HuH-7 (cell line): Measurements from ENCODE around the gene GABRR3.
A peak's percentile ranks its signal among the peaks of the same experiment; 100 is the strongest.

Experiments used
- DNase-seq: peaks from one replicate; pipeline ENCODE4 v3.0.0; 2011; ENCODE audit warnings: low spot score

Gene GABRR3

DNA sequence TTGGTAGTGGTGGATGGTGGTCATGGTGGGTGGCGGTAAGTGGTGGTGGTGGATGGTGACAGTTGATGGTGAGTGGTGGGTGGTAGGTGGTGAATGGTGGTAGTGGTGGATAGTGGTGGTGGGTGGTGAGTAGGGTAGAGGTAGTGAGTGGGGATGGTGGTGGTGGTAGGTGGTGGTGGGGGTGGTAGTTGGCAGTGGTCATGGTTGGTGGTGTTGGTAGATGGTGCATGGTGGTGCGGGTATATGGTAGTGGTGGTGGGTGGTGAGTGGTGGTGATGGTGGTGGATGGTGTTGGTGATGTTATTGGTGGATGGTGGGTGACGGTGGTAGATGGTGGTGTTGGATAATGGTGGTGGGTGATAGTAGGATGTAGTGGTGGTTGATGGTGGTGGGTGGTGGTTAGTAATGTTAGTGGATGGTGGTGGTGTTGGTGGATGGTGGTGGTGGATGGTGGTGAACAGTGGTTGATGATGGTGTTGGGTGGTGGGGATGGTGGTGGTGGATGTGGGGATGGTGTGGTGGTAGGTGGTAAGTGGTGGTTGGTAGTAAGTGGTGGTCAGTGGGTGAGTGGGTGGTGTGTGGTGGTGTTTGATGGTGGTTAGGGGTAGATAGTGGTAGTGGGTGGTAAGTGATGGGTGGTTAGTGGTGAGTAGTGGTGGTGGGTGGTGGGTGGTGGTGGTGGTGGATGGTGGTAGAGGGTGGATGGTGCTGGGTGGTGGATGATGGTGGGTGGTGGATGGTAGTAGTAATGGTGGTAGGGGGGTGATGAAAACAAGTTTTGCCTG lies 46.1 kb downstream of the GABRR3 start:
- no peak for DNase-seq

DNA sequence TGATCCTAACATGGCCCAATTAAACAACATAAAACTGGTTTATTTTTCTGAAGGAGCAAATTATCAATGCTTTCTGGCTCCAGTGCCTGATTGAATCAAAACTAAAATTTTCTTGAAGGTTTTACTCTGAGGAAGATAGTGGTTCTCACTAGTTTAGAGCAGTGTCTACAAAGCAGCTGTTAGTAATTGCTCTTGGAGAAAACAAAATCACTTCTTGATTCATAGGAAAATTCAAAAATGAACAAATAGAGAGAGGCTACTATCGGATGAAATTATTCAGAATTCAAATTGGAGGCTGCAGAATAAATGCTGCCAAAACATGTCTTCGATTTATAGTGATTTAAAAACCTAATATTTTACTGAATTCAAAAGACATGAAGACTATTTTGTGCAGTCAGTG lies 47.8 kb downstream of the GABRR3 start:
- DNase-seq: no peak

DNA sequence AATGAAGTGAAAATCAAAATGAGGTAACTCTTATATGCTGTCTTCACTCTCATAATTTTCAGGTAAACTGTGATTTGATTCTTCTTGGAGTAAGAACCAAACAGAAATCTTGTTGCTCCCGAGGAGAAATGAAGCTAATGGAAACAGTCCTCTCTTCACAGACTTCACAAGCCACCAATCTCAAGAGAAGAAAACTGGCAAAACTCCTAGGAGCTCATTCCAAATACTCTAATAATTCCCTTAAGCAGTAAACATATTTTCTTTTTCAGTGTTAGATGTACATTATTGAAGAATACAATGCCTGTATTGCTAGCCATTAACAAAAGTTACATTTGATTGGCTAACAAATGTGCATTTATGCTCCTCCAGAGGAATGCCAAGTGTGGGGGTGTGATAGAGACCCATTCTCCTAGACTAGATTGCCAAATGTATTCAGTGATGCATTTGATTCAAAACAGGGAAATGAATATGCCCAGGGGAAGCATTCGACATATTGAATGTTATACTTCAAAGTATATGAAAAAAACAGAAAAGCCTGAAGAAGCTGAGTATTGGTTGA lies 51.1 kb downstream of the GABRR3 start:
- no peak for DNase-seq

DNA sequence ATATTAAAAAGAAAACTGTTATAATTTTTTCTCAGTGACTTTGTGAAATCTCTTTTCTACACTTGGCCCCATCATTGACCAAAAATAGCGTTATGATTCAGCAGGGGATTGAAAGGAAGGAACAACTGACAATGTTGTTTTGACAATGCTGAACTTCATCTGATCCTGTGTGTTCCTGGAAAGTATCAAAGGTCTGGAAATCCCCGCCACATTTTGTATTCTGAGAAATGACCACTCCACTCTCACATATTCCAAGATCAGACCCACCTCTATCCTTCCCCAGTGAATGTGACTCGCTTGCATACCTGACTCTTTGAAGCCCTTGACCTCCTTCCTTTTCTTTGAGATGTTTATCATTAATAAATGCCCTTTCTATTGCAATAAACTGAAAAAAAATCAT lies 53.2 kb downstream of the GABRR3 start:
- no peak for DNase-seq

DNA sequence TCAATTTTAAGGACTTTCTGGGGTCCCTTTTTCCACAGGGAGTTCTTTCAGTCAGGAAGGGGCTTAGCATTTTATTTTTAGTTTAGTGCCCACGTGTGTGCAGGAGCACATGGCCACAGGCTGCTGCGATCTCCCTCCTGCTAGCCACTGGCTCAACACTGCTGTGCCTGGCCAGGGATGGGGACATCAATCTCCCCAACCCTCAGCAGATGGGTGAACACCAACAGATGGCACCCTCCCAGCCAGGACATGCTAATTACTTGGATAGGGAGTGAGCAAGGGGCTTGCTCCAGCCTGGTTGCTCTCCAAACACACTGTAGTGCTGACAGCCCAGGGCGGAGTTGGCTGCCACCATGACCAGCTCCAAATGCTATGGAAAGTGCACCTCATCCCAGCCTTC lies 55.5 kb downstream of the GABRR3 start:
- DNase-seq: no peak

DNA sequence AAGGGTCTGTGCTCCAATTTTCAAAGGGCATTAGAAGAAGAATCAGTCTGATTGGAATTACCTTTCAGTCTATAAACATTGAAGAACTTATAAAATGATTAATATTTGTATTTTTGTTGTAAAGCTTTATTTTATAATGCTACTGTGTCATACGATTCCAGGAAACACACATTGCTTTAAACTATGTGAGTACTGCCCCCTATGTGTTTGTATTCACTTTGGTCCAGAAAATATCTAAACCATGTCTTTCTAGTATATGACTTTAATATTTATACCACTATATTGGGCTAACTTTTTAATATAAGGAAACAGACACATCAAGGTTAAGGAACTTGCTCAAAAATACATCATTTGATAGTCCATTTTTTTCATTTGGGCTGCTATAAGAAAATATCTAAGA lies 59.6 kb downstream of the GABRR3 start:
- DNase-seq: no peak

DNA sequence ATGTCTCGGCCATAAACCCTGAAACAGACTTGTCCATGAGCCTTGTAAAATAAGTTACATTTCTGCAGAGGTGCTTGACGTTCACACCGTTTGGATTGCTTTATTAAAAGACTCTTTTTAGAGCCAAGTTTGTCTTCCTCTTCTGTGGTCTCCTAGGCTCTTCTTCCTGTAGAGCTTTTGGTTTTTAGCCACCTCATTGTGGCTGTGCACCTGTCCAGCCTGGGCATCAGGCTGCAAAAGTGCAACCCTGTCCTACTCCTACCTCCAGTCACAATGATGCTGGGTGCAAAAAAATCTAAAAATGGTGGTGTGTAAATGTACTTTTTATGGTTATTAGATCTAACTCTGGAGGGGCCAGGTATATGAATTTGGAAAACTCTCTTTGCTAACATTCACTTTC lies 60.1 kb downstream of the GABRR3 start:
- DNase-seq: no peak

DNA sequence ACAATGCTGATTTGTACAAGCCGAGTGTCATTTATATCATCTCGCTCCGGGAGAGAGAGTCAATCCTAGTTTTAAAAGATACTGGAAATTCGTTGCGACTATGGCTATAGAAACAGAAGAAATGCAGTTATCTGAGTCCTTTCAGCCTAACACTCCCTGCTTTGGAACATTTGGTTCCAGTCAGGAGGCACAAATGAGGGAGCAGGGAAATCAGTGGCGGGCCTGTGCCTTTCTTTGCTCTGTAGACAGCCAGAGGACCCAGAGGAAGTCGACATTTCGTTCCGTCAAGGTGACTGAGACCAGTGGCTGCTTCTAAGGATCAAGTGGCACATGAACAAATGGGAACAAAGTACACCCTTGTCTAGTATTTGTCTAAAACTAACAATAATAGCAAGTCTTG lies 62.1 kb downstream of the GABRR3 start:
- no peak for DNase-seq

DNA sequence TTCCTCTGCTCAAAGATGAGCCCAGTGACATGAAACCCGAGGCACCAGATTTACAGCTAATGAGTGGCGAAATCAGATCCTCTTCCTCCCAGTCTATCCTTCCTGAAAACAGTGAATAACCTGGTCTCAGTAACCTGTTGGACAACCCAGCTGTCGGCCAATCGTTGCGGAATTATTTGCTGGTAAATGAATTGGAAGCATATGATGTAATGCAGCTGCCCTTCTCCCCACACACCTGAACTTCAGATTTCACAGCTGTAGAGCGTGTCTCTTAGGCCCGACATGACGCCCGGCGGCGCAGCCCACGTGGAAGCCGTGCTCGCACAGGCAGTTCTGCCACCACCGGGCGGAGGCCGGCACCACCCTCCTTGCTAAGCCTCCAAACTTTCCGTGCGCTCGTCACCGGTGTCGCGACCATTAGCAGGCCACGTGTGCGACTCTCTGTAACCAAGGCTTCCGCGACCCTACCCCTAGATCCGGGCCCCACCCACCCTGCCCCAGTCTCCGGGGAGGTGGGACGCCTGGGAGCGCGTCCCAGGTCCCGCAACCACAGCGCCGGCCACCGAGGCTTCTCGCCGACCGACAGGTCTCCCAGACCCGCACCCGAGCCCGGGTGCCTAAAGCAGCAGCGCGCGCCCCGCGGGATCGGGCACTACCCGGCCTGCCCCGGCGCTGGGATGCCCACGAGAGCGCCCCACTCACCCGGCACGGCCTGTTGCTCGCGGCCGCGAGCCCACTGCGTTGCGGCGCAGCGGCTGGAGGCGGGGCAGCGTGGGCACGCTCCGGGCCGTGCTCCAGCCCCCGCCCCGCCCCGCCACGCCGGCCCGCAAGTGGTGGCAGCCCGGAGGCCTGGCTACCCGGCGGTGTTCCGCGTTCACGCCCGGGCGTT lies 63.2 kb downstream of the GABRR3 start, which contains the start of gene RIOX2:
RIOX2 (minus strand) TSS at position 753 of the 889 bp plus-strand sequence. CDS start 4,838 bp downstream, outside the sequence.
- DNase-seq: peak; percentile 80

DNA sequence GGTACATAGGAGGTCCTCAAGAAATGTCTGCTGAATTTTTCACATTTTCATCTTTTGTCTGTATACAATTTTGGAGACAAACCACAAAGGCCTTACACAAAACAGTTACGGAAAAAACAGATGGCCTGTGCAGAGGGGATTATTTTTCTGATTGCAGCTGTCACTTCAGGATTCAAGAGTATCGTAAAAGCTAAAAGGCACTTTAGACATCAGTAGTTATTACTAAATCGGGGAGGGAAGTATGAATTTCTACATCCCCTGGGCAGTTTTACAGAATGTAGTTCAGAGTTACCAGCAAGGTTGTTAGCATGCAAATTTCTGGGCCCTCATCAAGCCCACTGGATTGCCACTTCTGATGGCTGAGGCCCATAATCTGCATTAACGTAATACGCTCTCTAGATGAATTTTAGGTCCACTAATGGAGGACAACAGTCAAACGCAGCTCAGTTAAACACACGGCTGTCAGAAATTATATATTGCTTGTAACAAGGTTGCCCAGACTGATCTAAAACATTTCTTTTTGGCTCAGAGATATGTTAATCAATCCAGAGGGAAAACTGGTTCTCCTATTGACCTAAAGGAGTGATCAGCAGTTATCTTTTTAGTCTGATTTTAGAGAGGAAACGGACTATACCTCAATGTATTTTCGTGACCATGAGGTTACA lies 64.0 kb downstream of the GABRR3 start:
- DNase-seq: no peak

DNA sequence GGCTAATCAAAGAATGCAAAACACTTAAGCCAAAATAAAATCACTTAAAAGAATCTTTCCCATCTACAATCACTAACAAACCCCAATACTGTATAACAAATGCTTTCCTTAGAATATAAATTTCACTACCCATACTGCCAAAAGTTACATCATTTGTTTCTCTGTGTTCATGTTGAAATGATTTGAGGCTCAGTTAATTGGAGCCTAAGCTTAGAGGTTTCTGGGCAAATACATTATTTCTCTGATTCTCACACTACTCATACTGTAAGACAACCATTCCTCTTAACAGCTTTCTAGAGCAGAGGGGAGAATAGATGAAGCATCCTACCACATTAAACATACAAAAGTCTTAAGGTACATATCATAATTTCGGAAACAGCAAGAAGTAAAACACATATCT lies 65.0 kb downstream of the GABRR3 start:
- no peak for DNase-seq

DNA sequence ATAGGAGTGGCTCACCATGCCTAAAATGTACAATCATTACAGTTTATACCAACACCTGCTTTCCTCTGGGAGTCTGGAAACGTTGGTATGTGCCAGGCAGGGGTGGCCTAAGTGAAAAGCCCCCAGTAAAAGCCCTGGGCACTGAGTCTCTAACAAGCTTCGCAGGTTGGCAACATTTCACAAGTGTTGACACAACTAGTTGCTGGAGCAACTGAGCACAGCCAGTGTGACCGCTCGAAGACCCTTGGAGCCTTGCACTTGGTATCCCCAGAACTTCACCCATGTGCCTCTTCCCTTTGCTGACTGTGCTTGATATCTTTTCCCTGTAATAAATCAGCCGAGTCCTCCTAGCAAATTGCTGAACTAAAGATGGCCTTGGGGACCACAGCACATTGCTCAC lies 65.6 kb downstream of the GABRR3 start:
- DNase-seq: no peak

DNA sequence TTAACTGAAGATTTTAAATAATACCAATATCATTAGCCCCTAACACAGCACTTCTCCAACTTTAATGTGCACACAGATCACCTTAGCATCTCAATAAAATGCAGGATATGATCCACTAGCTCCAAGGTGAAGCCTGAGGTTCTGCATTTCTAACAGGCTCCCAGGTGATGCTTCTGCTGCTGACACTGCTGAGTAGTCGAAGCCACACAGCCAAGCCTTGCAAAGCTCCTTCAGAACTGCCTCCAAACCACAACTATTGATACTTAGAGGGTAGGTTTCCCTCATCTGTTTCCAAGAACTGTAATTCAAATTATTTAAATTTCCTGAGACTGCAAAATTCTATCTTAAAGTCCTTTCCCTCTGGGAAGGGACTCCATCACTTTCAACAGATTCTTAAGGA lies 66.7 kb downstream of the GABRR3 start:
- DNase-seq: no peak

DNA sequence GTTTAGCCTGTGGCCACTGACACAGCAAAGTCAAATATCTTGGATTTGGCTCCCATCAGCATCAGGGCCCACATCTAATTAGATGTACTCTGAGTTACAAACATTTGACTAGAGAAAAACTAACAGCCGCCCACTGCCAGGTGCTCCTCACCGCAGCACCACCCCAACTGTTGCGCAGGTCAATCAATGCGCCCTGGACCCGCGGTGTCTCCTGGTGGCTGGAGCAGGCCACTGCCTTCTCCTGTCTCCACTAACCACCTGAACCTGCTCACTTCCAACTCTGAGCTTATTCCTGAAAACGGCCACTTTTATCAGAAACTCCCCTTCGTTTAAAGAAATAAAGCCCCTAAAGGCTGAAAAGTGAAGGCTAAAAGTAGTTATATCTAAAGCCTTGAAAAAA lies 67.1 kb downstream of the GABRR3 start:
- no peak for DNase-seq

DNA sequence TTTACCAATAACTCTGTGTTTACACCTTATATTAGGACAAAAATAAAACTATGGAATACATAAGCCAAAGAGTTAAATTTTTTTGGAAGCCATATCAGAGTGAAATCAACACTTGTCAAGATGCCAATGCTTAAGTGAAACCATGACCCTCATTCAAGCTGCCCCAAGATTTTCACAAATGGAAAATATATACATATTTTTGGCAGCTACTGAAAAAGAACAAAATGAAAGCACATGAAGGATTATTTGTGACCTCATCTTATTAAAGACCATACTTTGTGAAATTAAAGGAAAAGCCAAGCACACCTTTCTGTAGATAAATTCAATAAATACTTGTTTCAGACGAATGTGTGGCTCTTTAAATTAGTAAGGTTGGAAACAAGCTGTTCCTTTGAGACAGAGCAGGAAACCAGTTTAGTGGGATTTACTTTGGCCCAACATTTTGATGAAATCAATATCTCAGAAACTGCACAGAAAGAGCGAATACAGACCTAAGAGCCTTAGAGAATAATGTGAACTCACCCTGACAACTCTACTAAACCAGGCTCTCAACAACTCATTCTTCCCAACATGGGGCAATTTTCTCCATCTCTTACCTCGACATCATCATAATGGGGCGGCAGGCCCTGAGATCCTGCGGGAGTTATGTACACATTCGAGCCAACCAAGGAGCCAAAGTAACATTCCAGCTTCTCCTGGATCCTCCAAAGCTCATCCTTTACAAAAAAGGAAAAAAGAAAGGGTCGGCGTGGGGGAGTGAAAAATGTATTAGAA lies 73.9 kb downstream of the GABRR3 start:
- DNase-seq: no peak

DNA sequence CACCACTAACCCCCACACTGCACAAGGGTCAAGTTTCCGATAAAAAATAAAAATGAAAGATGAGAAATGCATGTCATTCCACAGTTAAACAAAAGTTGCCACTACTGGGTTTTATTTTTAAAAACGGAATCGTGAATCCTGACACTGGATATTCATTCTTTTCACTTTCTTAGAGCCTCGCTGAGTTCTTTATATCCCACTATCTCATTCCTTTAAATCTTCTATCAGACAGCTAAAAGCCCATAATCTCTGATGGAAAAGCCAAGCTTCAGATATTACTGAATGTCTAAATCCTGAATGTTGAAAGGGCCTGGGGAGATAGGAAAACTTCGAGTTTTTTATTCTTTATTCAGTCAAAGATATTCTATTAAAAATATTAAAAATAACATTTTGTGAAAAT lies 74.6 kb downstream of the GABRR3 start:
- no peak for DNase-seq

DNA sequence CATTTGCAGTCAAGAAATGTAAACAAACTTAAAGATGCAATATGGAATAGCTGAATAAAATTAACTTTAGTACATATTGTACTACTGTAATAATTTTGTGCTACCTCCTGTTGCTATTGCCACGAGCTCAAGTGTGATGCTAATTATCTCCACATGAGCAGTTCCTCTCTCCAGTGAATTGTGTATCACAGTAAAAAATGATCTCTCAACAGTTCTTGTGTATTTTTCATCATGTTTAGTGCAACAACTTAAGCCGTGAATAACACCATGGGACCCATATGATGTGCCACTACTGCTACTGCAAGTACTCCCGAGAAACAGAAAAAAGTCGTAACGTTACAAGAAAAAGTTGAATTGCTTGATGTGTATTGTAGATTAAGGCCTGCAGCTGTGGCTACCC lies 75.2 kb downstream of the GABRR3 start:
- no peak for DNase-seq

DNA sequence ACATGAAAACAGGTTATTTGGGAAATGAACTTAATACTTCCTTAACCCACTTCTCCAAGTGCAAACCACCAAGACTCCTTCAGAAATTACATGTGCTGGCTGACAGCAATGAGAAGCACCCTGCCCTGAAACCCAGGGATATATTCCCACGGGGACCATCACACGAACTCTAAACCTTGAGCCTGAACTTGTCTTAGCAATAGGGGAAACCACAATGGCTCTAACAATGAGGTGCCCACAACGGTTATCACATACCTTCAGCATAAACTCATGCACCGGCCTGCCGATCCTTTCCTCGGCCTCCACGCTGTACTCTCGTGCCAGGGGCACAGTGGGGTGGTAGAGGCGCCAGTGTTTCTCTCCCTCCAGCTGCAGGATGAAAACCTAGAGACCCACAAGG lies 76.3 kb downstream of the GABRR3 start:
- no peak for DNase-seq

DNA sequence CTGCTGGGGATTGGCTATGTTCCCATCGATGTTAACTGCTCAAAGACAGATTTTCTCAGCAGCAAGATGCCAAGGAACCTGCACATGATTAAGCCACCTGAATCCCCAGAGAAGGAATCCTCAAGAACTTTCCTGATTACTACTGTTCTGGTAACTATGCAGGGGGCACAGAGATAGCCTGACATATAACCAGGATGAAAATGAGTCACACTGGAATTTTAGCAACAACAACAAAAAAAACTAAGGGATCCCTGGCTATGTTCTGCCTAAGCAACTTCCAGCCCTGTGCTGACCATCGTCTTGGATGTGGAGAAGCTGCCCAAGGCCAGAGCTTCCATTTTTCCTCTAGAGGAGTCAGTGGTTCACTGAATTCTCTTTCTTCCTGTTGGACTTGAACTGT lies 76.7 kb downstream of the GABRR3 start:
- DNase-seq: no peak

DNA sequence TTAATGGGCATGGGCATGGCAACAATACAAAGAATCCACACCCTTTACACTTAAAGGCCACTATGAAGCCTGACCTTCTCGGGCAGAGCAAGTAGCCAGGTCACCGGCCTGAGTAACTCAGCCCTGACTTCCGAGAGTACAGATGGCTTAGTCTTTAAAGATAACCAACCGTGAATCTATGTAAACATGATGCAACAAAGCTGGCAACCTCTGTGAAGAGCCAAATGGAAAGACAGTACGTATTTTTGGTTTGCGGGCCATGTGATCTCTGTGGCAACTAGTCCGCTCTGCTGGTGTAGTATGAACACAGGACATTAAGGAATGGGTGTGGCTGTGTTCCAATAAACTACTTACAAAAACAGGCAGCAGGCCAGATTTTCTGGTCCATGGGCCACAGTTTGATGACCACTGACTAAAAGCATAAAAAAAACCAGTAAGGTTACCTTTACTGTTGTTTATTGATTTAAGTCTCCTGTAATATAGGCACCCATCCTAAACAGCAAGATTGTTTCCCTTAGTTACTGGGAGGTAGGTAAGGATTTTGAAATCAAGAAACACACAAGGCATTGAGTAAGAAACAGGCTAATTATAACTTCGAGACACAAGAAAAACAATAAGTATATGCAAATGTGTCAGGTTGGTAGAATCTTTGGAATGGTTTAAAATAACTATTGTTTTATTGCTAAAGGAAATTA lies 77.4 kb downstream of the GABRR3 start:
- DNase-seq: no peak

DNA sequence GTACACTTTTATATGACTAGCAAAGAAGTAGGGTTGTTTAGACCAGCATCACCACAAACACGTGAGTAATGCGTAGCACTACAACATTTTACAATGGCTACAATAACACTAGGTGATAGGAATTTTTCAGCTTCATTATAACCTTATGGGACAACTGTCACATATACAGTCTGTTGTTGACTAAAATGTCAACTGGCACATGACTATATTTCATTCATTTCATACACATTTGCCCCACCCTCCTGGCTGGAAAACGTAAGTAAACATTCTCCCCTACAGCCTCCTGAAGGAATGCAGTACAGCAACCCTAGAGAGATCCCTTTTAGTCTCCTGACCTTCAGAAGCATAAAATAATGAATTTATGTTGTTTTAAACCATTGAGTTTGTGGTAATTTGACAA lies 79.1 kb downstream of the GABRR3 start:
- DNase-seq: no peak
